Fibroblast of skin of scalp (primary cell): ENCODE data around the gene CDC25B. TPM values are rescaled to one million over a fixed set of nuclear protein-coding genes. Genes with fewer than 3 reads are reported as not detected.

Source experiments
- DNase-seq: peaks from one replicate; pipeline ENCODE4 v3.0.0-alpha.2; 2013
- polyA plus RNA-seq, 2 experiments: library from polyadenylated mRNA; unstranded; fragments of 120-200 nt; gene quantifications; one replicate each; pipeline ENCODE4 v1.2.1, GENCODE V29; 2013; ENCODE audit not compliant: insufficient read length in 2 of 2

The CDC25B gene
- 59.4 TPM for polyA plus RNA-seq (2013, experiment 1 of 2; ENCODE audit: insufficient read length)
- polyA plus RNA-seq (2013, experiment 2 of 2; ENCODE audit: insufficient read length): 59.8 TPM

GRCh38 chr20:3795511-3796468 is at the start of gene CDC25B:
Gene CDC25B, plus strand, starts transcription at chr20:3796310. Its CDS starts 222 bp downstream, at chr20:3796532.
- peak; percentile 93 for DNase-seq

GRCh38 chr20:3747471-3747870 is 48.6 kb upstream of the CDC25B start:
- DNase-seq: no peak

- DNase-seq: no peak
Measured at GRCh38 chr20:3748073-3748472, 48.0 kb upstream of the CDC25B start.

GRCh38 chr20:3749087-3749688 is 46.9 kb upstream of the CDC25B start:
- DNase-seq: no peak

- DNase-seq: no peak
Measured at GRCh38 chr20:3749689-3750531, 46.2 kb upstream of the CDC25B start.

- DNase-seq: no peak
Measured at GRCh38 chr20:3751305-3751674, 44.8 kb upstream of the CDC25B start.

GRCh38 chr20:3751675-3752385 is 44.3 kb upstream of the CDC25B start:
- DNase-seq: no peak

- DNase-seq: no peak
Measured at GRCh38 chr20:3752386-3752759, 43.7 kb upstream of the CDC25B start.

GRCh38 chr20:3753098-3753497 is 43.0 kb upstream of the CDC25B start:
- DNase-seq: peak; percentile 64

GRCh38 chr20:3753501-3754275 is 42.4 kb upstream of the CDC25B start:
- no peak for DNase-seq

- DNase-seq: no peak
Measured at GRCh38 chr20:3754276-3754630, 41.9 kb upstream of the CDC25B start.

- DNase-seq: no peak
Measured at GRCh38 chr20:3755269-3755668, 40.8 kb upstream of the CDC25B start.

GRCh38 chr20:3755814-3756480 is 40.2 kb upstream of the CDC25B start:
- DNase-seq: no peak

- no peak for DNase-seq
Measured at GRCh38 chr20:3757268-3757667, 38.8 kb upstream of the CDC25B start.

- DNase-seq: no peak
Measured at GRCh38 chr20:3758566-3758965, 37.5 kb upstream of the CDC25B start.

GRCh38 chr20:3759316-3759823 is 36.7 kb upstream of the CDC25B start:
- DNase-seq: no peak

- DNase-seq: no peak
Measured at GRCh38 chr20:3759884-3760283, 36.2 kb upstream of the CDC25B start.

GRCh38 chr20:3760655-3761348 is 35.3 kb upstream of the CDC25B start:
- no peak for DNase-seq

- no peak for DNase-seq
Measured at GRCh38 chr20:3763671-3764601, 32.2 kb upstream of the CDC25B start.
